Ovary (tissue), 9 donors: ENCODE results near the gene SERPINA5. TPM values are rescaled to one million over a fixed set of nuclear protein-coding genes. Genes with fewer than 3 reads are reported as not detected.

Source experiments
- DNase-seq, 5 donors: peaks; one replicate each; pipeline ENCODE4 v3.0.0-alpha.2; 2019 to 2020
- H3K27ac ChIP-seq, 2 donors: fragments of 200-600 bp; one replicate each; pipeline versions ENCODE4 v1.5.1 to v1.8.0; 2019 to 2022
- H3K27me3 ChIP-seq: fragments of 200-600 bp; one replicate; pipeline ENCODE4 v1.8.0; 2022
- H3K36me3 ChIP-seq: fragments of 200-600 bp; sonication (generic); one replicate; pipeline ENCODE4 v1.5.1; 2019
- H3K4me1 ChIP-seq: one replicate; pipeline ENCODE4 v1.8.1; 2013; ENCODE audit warnings: mild to moderate bottlenecking, moderate library complexity; ENCODE audit not compliant: insufficient read depth
- H3K4me3 ChIP-seq: fragments of 200-600 bp; sonication (generic); one replicate; pipeline ENCODE4 v1.5.1; 2017
- H3K9me3 ChIP-seq, 2 donors: fragments of 200-600 bp in 1 of 2; sonication (generic) in 1 of 2; one replicate each; pipeline versions ENCODE4 v1.5.1 to v1.8.1; 2013 to 2019; ENCODE audit warnings: mild to moderate bottlenecking in 1 of 2, moderate library complexity in 1 of 2
- CTCF ChIP-seq, 3 donors: fragments of 450-650 bp in 2 of 3; fragments of 200-600 bp in 1 of 3; IDR thresholded peaks; one replicate each; pipeline versions ENCODE4 v1.5.1 to v1.8.0; 2016 to 2022; ENCODE audit warnings: antibody characterized with exemption in 3 of 3, mild to moderate bottlenecking in 1 of 3
- EP300 ChIP-seq: sonication (generic); formaldehyde crosslinking; IDR thresholded peaks from one replicate; pipeline ENCODE4 v1.6.1; 2017; ENCODE audit warnings: antibody characterized with exemption
- POLR2A ChIP-seq: fragments of 450-650 bp; IDR thresholded peaks from one replicate; pipeline ENCODE4 v1.6.1; 2017; ENCODE audit warnings: antibody characterized with exemption, mild to moderate bottlenecking, moderate library complexity
- WGBS, 3 donors: extraction: QIAGEN DNeasy Blood & Tissue Kit in 1 of 3; methylation state at CpG; one replicate each; pipeline versions ENCODE4 v1.1.5 to v1.1.7; 2013 to 2017; 5-methylcytosine and 5-hydroxymethylcytosine counted together
- intact Hi-C, 4 donors: fragments of 100-400 bp; cut with DNase I; formaldehyde crosslinking; loops; one replicate each; pipeline versions ENCODE4 v1.11.0 to v1.15.1; 2022 to 2023
- polyA plus RNA-seq, 2 donors: library from polyadenylated mRNA; stranded (reverse); fragments of 200-250 nt in 1 of 2; fragments of 350-450 nt in 1 of 2; fragmentation: Illumina TruSeq in 1 of 2; extraction: RNeasy Lipid Tissue Mini Kit (QIAGEN cat#74804) in 1 of 2; gene quantifications; one replicate each; pipeline ENCODE4 v1.2.3, GENCODE V29; 2013 to 2014
- total RNA-seq, 7 donors: library from RNA; depleted of rRNA in 2 of 7; stranded (reverse); fragments of >200 nt in 2 of 7; fragmentation: NEBNext Ultra II Directional in 3 of 7; extraction: Animal tissue kit (Norgen Biotek cat#: 25700) in 3 of 7; gene quantifications; one replicate each; pipeline versions ENCODE4 v1.1.0 to v1.2.4, GENCODE V29; 2016 to 2023
- donor health status: DM: no; HTN: no; CAD: no; lungs with moderate emphysema.
- donor health status: DM: no; HTN: no; CAD: no.
- donor health status: Bipolar disorder and iron deficiency.
- donor health status: DM: yes; HTN: yes; CAD: no.
- donor health status: DM: no; HTN: no; CAD: no.
- donor health status: DM: yes; HTN: yes; CAD: no.

The SERPINA5 gene
- total and polyA plus RNA-seq, 9 donors: 8.3 to 66.2 (median 23.8) TPM

GRCh38 chr14:94545131-94545841 lies 35.9 kb upstream of the SERPINA5 start:
- no peaks in the 10 kb centered on the region for H3K27me3 ChIP-seq

GRCh38 chr14:94547151-94547680 lies 34.0 kb upstream of the SERPINA5 start:
- H3K27ac ChIP-seq: no peak overlapping the region
- intact Hi-C loops: loop anchor here in 1 of 4 donors (10.0 kb wide), 1 partner anchor 138 kb away; no protein-coding TSS in a partner anchor
- H3K9me3 ChIP-seq: no peaks in the 10 kb centered on the region
- no peak for TF ChIP-seq CTCF (IDR thresholded peaks at IDR 0.05)
- no peak for TF ChIP-seq EP300
- TF ChIP-seq POLR2A: no peak
- DNase-seq: no peak
- H3K27me3 ChIP-seq: no peaks in the 10 kb centered on the region
- no peak overlapping the region for H3K4me3 ChIP-seq
- 90 to 95% (median 93%) methylated on average over 8 of the region's 8 CpGs for WGBS, 3 donors
- H3K36me3 ChIP-seq: no peaks in the 10 kb centered on the region
- H3K4me1 ChIP-seq: peaks cover 5% of the 10 kb centered on the region

More at GRCh38 chr14:94545131-94545841, 35.9 kb upstream of the SERPINA5 start:
- H3K4me3 ChIP-seq: no peak overlapping the region
- no peak overlapping the region for H3K27ac ChIP-seq
- H3K4me1 ChIP-seq: peaks cover 7% of the 10 kb centered on the region
- H3K36me3 ChIP-seq: no peaks in the 10 kb centered on the region
- intact Hi-C loops: loop anchor here in 1 of 4 donors (10.0 kb wide), 1 partner anchor 140 kb away; no protein-coding TSS in a partner anchor
- 56 to 64% (median 62%) methylated on average over 15 of the region's 15 CpGs for WGBS, 3 donors
- DNase-seq: peak in 1 of 5 donors; percentile 55
- no peak for TF ChIP-seq POLR2A
- TF ChIP-seq CTCF (IDR thresholded peaks at IDR 0.05): no peak
- no peak for TF ChIP-seq EP300
- H3K9me3 ChIP-seq: no peaks in the 10 kb centered on the region

GRCh38 chr14:94547726-94548125 lies 33.5 kb upstream of the SERPINA5 start:
- intact Hi-C loops: loop anchor here in 1 of 4 donors (10.0 kb wide), 1 partner anchor 137 kb away; no protein-coding TSS in a partner anchor
- H3K4me3 ChIP-seq: no peak overlapping the region
- H3K27me3 ChIP-seq: no peaks in the 10 kb centered on the region
- no peak for DNase-seq
- H3K4me1 ChIP-seq: peaks cover 5% of the 10 kb centered on the region
- H3K36me3 ChIP-seq: no peaks in the 10 kb centered on the region
- no peak for TF ChIP-seq CTCF (IDR thresholded peaks at IDR 0.05)
- no peak for TF ChIP-seq EP300
- no peak for TF ChIP-seq POLR2A
- H3K27ac ChIP-seq: no peak overlapping the region
- no peaks in the 10 kb centered on the region for H3K9me3 ChIP-seq
- WGBS, 3 donors: 66 to 81% (median 78%) methylated on average over 4 of the region's 4 CpGs

GRCh38 chr14:94548131-94548998 lies 32.9 kb upstream of the SERPINA5 start:
- intact Hi-C loops: loop anchor here in 1 of 4 donors (10.0 kb wide), 1 partner anchor 136 kb away; no protein-coding TSS in a partner anchor
- Histone ChIP-seq H3K9me3 (no peaks in the 10 kb centered on the region), H3K4me1 (peaks cover 3% of the 10 kb centered on the region), H3K27me3 (no peaks in the 10 kb centered on the region), H3K36me3 (no peaks in the 10 kb centered on the region), H3K4me3 (no peak overlapping the region), H3K27ac (no peak overlapping the region)
- no peak for DNase-seq
- no peak for TF ChIP-seq CTCF (IDR thresholded peaks at IDR 0.05)
- no peak for TF ChIP-seq EP300
- no peak for TF ChIP-seq POLR2A
- WGBS, 3 donors: 89 to 90% (median 90%) methylated on average over 14 of the region's 14 CpGs
